Hepatocyte (in vitro differentiated cells): ENCODE data around the gene PCDHA1.

Experiments used
- EZH2 ChIP-seq: fragments of 200-600 bp; sonication (generic); IDR thresholded peaks from 2 replicates; pipeline ENCODE4 v1.6.1; 2016; ENCODE audit warnings: antibody characterized with exemption, mild to moderate bottlenecking, borderline replicate concordance
- EZH2phosphoT487 ChIP-seq: fragments of 200-600 bp; sonication (generic); IDR thresholded peaks from one replicate; pipeline ENCODE4 v1.6.1; 2018; ENCODE audit warnings: antibody characterized with exemption, mild to moderate bottlenecking, low read depth, moderate library complexity; ENCODE audit not compliant: unreplicated experiment, severe bottlenecking
- TF ChIP-seq, protein P1 (sequence below): fragments of 200-600 bp; sonication (generic); IDR thresholded peaks from 2 replicates; pipeline ENCODE4 v1.5.1; 2016; ENCODE audit warnings: antibody characterized with exemption, mild to moderate bottlenecking; ENCODE audit not compliant: poor library complexity

DNA sequence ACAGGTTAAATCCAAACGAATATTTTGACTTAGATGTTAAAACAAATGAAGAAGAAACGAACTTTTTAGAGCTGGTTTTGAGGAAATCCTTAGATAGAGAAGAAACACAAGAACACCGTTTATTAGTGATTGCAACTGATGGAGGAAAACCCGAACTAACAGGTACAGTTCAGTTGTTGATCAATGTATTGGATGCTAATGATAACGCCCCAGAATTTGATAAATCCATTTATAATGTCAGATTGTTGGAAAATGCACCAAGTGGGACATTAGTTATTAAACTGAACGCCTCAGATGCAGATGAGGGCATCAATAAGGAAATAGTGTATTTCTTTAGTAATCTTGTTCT lies 36.3 kb downstream of the PCDHA1 start:
- TF ChIP-seq, protein P1, sequence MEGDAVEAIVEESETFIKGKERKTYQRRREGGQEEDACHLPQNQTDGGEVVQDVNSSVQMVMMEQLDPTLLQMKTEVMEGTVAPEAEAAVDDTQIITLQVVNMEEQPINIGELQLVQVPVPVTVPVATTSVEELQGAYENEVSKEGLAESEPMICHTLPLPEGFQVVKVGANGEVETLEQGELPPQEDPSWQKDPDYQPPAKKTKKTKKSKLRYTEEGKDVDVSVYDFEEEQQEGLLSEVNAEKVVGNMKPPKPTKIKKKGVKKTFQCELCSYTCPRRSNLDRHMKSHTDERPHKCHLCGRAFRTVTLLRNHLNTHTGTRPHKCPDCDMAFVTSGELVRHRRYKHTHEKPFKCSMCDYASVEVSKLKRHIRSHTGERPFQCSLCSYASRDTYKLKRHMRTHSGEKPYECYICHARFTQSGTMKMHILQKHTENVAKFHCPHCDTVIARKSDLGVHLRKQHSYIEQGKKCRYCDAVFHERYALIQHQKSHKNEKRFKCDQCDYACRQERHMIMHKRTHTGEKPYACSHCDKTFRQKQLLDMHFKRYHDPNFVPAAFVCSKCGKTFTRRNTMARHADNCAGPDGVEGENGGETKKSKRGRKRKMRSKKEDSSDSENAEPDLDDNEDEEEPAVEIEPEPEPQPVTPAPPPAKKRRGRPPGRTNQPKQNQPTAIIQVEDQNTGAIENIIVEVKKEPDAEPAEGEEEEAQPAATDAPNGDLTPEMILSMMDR, result no peak
- TF ChIP-seq EZH2phosphoT487 (no peak), EZH2 (no peak)
